ENCODE measurements around the gene NLRP1. TPM values are rescaled to one million over a fixed set of nuclear protein-coding genes. Genes with fewer than 3 reads are reported as not detected.

The NLRP1 gene
- total RNA-seq: 24.0 TPM

GRCh38 chr17:5584383-5585286, at the start of gene NLRP1:
Gene NLRP1, minus strand, starts transcription at chr17:5584509. Its CDS starts 552 bp downstream, at chr17:5583957.
- peak within 1 kb of the TSS; percentile 82 for H3K27ac ChIP-seq (ENCODE audit: low read depth, low read length)
- H3K27me3 ChIP-seq (ENCODE audit: control insufficient read depth in 3 of 3, insufficient read depth in 3 of 3, low read length in 3 of 3): no peaks in the 10 kb centered on the region
- peak within 1 kb of the TSS; percentile 75 to 80 (median 79) for H3K9ac ChIP-seq (ENCODE audit: low read depth in 1 of 3, low read length in 3 of 3)
- H3K4me3 ChIP-seq (ENCODE audit: low read length in 3 of 3): peak within 1 kb of the TSS; percentile 59 to 75 (median 74)
- peaks cover 28 to 37% (median 33%) of the 10 kb centered on the region in 3 donors for H3K4me1 ChIP-seq (ENCODE audit: control insufficient read depth in 3 of 3, insufficient read depth in 3 of 3, low read length in 3 of 3)
- H3K36me3 ChIP-seq (ENCODE audit: control insufficient read depth in 3 of 3, insufficient read depth in 3 of 3, low read length in 3 of 3): peaks cover 0 to 10% (median 3%) of the 10 kb centered on the region in 3 donors
- no peaks in the 10 kb centered on the region for H3K9me3 ChIP-seq (ENCODE audit: control insufficient read depth in 3 of 3, low read length in 3 of 3)

- peaks cover 0 to 28% (median 20%) of the 10 kb centered on the region in 3 donors for H3K27me3 ChIP-seq (ENCODE audit: control insufficient read depth in 3 of 3, insufficient read depth in 3 of 3, low read length in 3 of 3)
- H3K27ac ChIP-seq (ENCODE audit: low read depth, low read length): no peak overlapping the region
- no peaks in the 10 kb centered on the region for H3K4me1 ChIP-seq (ENCODE audit: control insufficient read depth in 3 of 3, insufficient read depth in 3 of 3, low read length in 3 of 3)
- no peaks in the 10 kb centered on the region for H3K9me3 ChIP-seq (ENCODE audit: control insufficient read depth in 3 of 3, low read length in 3 of 3)
- H3K9ac ChIP-seq (ENCODE audit: low read depth in 1 of 3, low read length in 3 of 3): no peak overlapping the region
- H3K36me3 ChIP-seq (ENCODE audit: control insufficient read depth in 3 of 3, insufficient read depth in 3 of 3, low read length in 3 of 3): no peaks in the 10 kb centered on the region
- no peak overlapping the region for H3K4me3 ChIP-seq (ENCODE audit: low read length in 3 of 3)
These were observed 47.8 kb upstream of the NLRP1 start for GRCh38 chr17:5631958-5632590.

GRCh38 chr17:5630434-5630833, 46.1 kb upstream of the NLRP1 start:
- H3K9me3 ChIP-seq (ENCODE audit: control insufficient read depth in 3 of 3, low read length in 3 of 3): no peaks in the 10 kb centered on the region

GRCh38 chr17:5629128-5629527, 44.8 kb upstream of the NLRP1 start:
- Histone ChIP-seq H3K27ac (ENCODE audit: low read depth, low read length) (no peak overlapping the region), H3K36me3 (ENCODE audit: control insufficient read depth in 3 of 3, insufficient read depth in 3 of 3, low read length in 3 of 3) (no peaks in the 10 kb centered on the region), H3K27me3 (ENCODE audit: control insufficient read depth in 3 of 3, insufficient read depth in 3 of 3, low read length in 3 of 3) (peaks cover 3 to 29% (median 20%) of the 10 kb centered on the region in 3 donors), H3K9ac (ENCODE audit: low read depth in 1 of 3, low read length in 3 of 3) (no peak overlapping the region), H3K4me3 (ENCODE audit: low read length in 3 of 3) (no peak overlapping the region), H3K4me1 (ENCODE audit: control insufficient read depth in 3 of 3, insufficient read depth in 3 of 3, low read length in 3 of 3) (no peaks in the 10 kb centered on the region), H3K9me3 (ENCODE audit: control insufficient read depth in 3 of 3, low read length in 3 of 3) (no peaks in the 10 kb centered on the region)

More at GRCh38 chr17:5630434-5630833, 46.1 kb upstream of the NLRP1 start:
- Histone ChIP-seq H3K27me3 (ENCODE audit: control insufficient read depth in 3 of 3, insufficient read depth in 3 of 3, low read length in 3 of 3) (peaks cover 0 to 29% (median 20%) of the 10 kb centered on the region in 3 donors), H3K36me3 (ENCODE audit: control insufficient read depth in 3 of 3, insufficient read depth in 3 of 3, low read length in 3 of 3) (no peaks in the 10 kb centered on the region), H3K4me3 (ENCODE audit: low read length in 3 of 3) (no peak overlapping the region), H3K4me1 (ENCODE audit: control insufficient read depth in 3 of 3, insufficient read depth in 3 of 3, low read length in 3 of 3) (no peaks in the 10 kb centered on the region), H3K27ac (ENCODE audit: low read depth, low read length) (no peak overlapping the region), H3K9ac (ENCODE audit: low read depth in 1 of 3, low read length in 3 of 3) (no peak overlapping the region)

- Histone ChIP-seq H3K4me3 (ENCODE audit: low read length in 3 of 3) (no peak overlapping the region), H3K36me3 (ENCODE audit: control insufficient read depth in 3 of 3, insufficient read depth in 3 of 3, low read length in 3 of 3) (no peaks in the 10 kb centered on the region), H3K9ac (ENCODE audit: low read depth in 1 of 3, low read length in 3 of 3) (no peak overlapping the region), H3K27me3 (ENCODE audit: control insufficient read depth in 3 of 3, insufficient read depth in 3 of 3, low read length in 3 of 3) (peaks cover 3 to 37% (median 20%) of the 10 kb centered on the region in 3 donors), H3K4me1 (ENCODE audit: control insufficient read depth in 3 of 3, insufficient read depth in 3 of 3, low read length in 3 of 3) (no peaks in the 10 kb centered on the region), H3K9me3 (ENCODE audit: control insufficient read depth in 3 of 3, low read length in 3 of 3) (no peaks in the 10 kb centered on the region), H3K27ac (ENCODE audit: low read depth, low read length) (no peak overlapping the region)
These were observed 44.0 kb upstream of the NLRP1 start for GRCh38 chr17:5628262-5628661.

GRCh38 chr17:5624211-5624610, 39.9 kb upstream of the NLRP1 start:
- H3K27ac ChIP-seq (ENCODE audit: low read depth, low read length): no peak overlapping the region
- H3K27me3 ChIP-seq (ENCODE audit: control insufficient read depth in 3 of 3, insufficient read depth in 3 of 3, low read length in 3 of 3): peaks cover 11 to 48% (median 30%) of the 10 kb centered on the region in 3 donors
- H3K36me3 ChIP-seq (ENCODE audit: control insufficient read depth in 3 of 3, insufficient read depth in 3 of 3, low read length in 3 of 3): no peaks in the 10 kb centered on the region

GRCh38 chr17:5621729-5622128, 37.4 kb upstream of the NLRP1 start:
- Histone ChIP-seq H3K4me1 (ENCODE audit: control insufficient read depth in 3 of 3, insufficient read depth in 3 of 3, low read length in 3 of 3) (no peaks in the 10 kb centered on the region), H3K27ac (ENCODE audit: low read depth, low read length) (no peak overlapping the region), H3K36me3 (ENCODE audit: control insufficient read depth in 3 of 3, insufficient read depth in 3 of 3, low read length in 3 of 3) (no peaks in the 10 kb centered on the region), H3K27me3 (ENCODE audit: control insufficient read depth in 3 of 3, insufficient read depth in 3 of 3, low read length in 3 of 3) (peaks cover 11 to 40% (median 24%) of the 10 kb centered on the region in 3 donors), H3K9me3 (ENCODE audit: control insufficient read depth in 3 of 3, low read length in 3 of 3) (no peaks in the 10 kb centered on the region), H3K4me3 (ENCODE audit: low read length in 3 of 3) (no peak overlapping the region), H3K9ac (ENCODE audit: low read depth in 1 of 3, low read length in 3 of 3) (no peak overlapping the region)

More at GRCh38 chr17:5624211-5624610, 39.9 kb upstream of the NLRP1 start:
- Histone ChIP-seq H3K9me3 (ENCODE audit: control insufficient read depth in 3 of 3, low read length in 3 of 3) (no peaks in the 10 kb centered on the region), H3K9ac (ENCODE audit: low read depth in 1 of 3, low read length in 3 of 3) (no peak overlapping the region), H3K4me1 (ENCODE audit: control insufficient read depth in 3 of 3, insufficient read depth in 3 of 3, low read length in 3 of 3) (no peaks in the 10 kb centered on the region), H3K4me3 (ENCODE audit: low read length in 3 of 3) (no peak overlapping the region)

GRCh38 chr17:5621026-5621425, 36.7 kb upstream of the NLRP1 start:
- Histone ChIP-seq H3K36me3 (ENCODE audit: control insufficient read depth in 3 of 3, insufficient read depth in 3 of 3, low read length in 3 of 3) (no peaks in the 10 kb centered on the region), H3K4me1 (ENCODE audit: control insufficient read depth in 3 of 3, insufficient read depth in 3 of 3, low read length in 3 of 3) (no peaks in the 10 kb centered on the region), H3K9me3 (ENCODE audit: control insufficient read depth in 3 of 3, low read length in 3 of 3) (no peaks in the 10 kb centered on the region), H3K9ac (ENCODE audit: low read depth in 1 of 3, low read length in 3 of 3) (no peak overlapping the region), H3K27ac (ENCODE audit: low read depth, low read length) (no peak overlapping the region), H3K4me3 (ENCODE audit: low read length in 3 of 3) (no peak overlapping the region), H3K27me3 (ENCODE audit: control insufficient read depth in 3 of 3, insufficient read depth in 3 of 3, low read length in 3 of 3) (peaks cover 11 to 43% (median 27%) of the 10 kb centered on the region in 3 donors)

GRCh38 chr17:5619088-5619740, 34.9 kb upstream of the NLRP1 start:
- no peak overlapping the region for H3K27ac ChIP-seq (ENCODE audit: low read depth, low read length)
- H3K27me3 ChIP-seq (ENCODE audit: control insufficient read depth in 3 of 3, insufficient read depth in 3 of 3, low read length in 3 of 3): peaks cover 7 to 37% (median 27%) of the 10 kb centered on the region in 3 donors
- no peak overlapping the region for H3K4me3 ChIP-seq (ENCODE audit: low read length in 3 of 3)
- H3K9ac ChIP-seq (ENCODE audit: low read depth in 1 of 3, low read length in 3 of 3): no peak overlapping the region
- no peaks in the 10 kb centered on the region for H3K9me3 ChIP-seq (ENCODE audit: control insufficient read depth in 3 of 3, low read length in 3 of 3)
- H3K4me1 ChIP-seq (ENCODE audit: control insufficient read depth in 3 of 3, insufficient read depth in 3 of 3, low read length in 3 of 3): no peaks in the 10 kb centered on the region
- H3K36me3 ChIP-seq (ENCODE audit: control insufficient read depth in 3 of 3, insufficient read depth in 3 of 3, low read length in 3 of 3): no peaks in the 10 kb centered on the region

All from skeletal muscle tissue (tissue), 4 donors.